K562 (cell line): ENCODE measurements around the gene RNASE8. TPM values are rescaled to one million over a fixed set of nuclear protein-coding genes. Genes with fewer than 3 reads are reported as not detected.

Experiments
- CBFA2T3 ChIP-seq: fragments of 450-650 bp; IDR thresholded peaks from 2 replicates; pipeline ENCODE4 v1.6.1; 2017
- CTCF ChIP-seq, 3 experiments: IDR thresholded peaks in 2 of 3; conservative IDR thresholded peaks in 1 of 3; 2 replicates each; pipeline ENCODE4 v1.5.1; 2011 to 2012; ENCODE audit warnings: low read length in 3 of 3, mild to moderate bottlenecking in 3 of 3, control low read depth in 2 of 3, improper control_type of control experiment in 1 of 3, inconsistent platforms in 1 of 3, low read depth in 1 of 3, mixed read lengths in 1 of 3, moderate library complexity in 1 of 3; ENCODE audit not compliant: insufficient read depth in 2 of 3
- FOXO4 ChIP-seq: fragments of 450-650 bp; formaldehyde crosslinking; IDR thresholded peaks from 2 replicates; pipeline ENCODE4 v1.4.0; 2020; ENCODE audit warnings: mild to moderate bottlenecking, moderate library complexity
- HES1 ChIP-seq: fragments of 450-650 bp; IDR thresholded peaks from 2 replicates; pipeline ENCODE4 v1.6.1; 2016; ENCODE audit warnings: low read depth, mild to moderate bottlenecking, moderate library complexity
- IRF9 ChIP-seq: fragments of 450-650 bp; IDR thresholded peaks from 2 replicates; pipeline ENCODE4 v1.6.1; 2016; ENCODE audit warnings: missing biosample characterization, missing genetic modification characterization
- MAFF ChIP-seq: IDR thresholded peaks from 2 replicates; pipeline ENCODE4 v1.6.1; 2012; ENCODE audit warnings: low read length, improper control_type of control experiment
- NBN ChIP-seq: fragments of 450-650 bp; IDR thresholded peaks from 2 replicates; pipeline ENCODE4 v1.6.1; 2016; ENCODE audit warnings: low read depth, mild to moderate bottlenecking
- NCOA6 ChIP-seq: fragments of 450-650 bp; IDR thresholded peaks from 2 replicates; pipeline ENCODE4 v1.6.1; 2017; ENCODE audit warnings: mild to moderate bottlenecking
- NFRKB ChIP-seq: fragments of 450-650 bp; IDR thresholded peaks from 2 replicates; pipeline ENCODE4 v1.6.1; 2016; ENCODE audit warnings: low read depth
- PBX2 ChIP-seq, 2 experiments: IDR thresholded peaks in 1 of 2; conservative IDR thresholded peaks in 1 of 2; 2 replicates each; pipeline ENCODE4 v1.6.1; 2016; ENCODE audit warnings: low read depth in 2 of 2, mild to moderate bottlenecking in 1 of 2, missing compliant biosample characterization in 1 of 2, missing genetic modification characterization in 1 of 2, moderate library complexity in 1 of 2
- RAD51 ChIP-seq: fragments of 450-650 bp; IDR thresholded peaks from 2 replicates; pipeline ENCODE4 v1.7.1; 2016; ENCODE audit warnings: low read depth, mild to moderate bottlenecking, borderline replicate concordance
- RB1 ChIP-seq: fragments of 450-650 bp; IDR thresholded peaks from 2 replicates; pipeline ENCODE4 v1.6.1; 2017; ENCODE audit warnings: low read depth, mild to moderate bottlenecking
- SNAPC5 ChIP-seq: fragments of 250-450 bp; sonication (Bioruptor Pico); IDR thresholded peaks from 2 replicates; pipeline ENCODE4 v1.8.0; 2021; ENCODE audit warnings: moderate library complexity, mild to moderate bottlenecking, inconsistent platforms
- XRCC3 ChIP-seq: fragments of 450-650 bp; IDR thresholded peaks from 2 replicates; pipeline ENCODE4 v1.6.1; 2017; ENCODE audit warnings: mild to moderate bottlenecking, moderate library complexity
- ZNF134 ChIP-seq: fragments of 250-450 bp; sonication (Bioruptor Pico); conservative IDR thresholded peaks from 2 replicates; pipeline ENCODE4 v1.4.0; 2020
- ZNF436 ChIP-seq: fragments of 250-450, 450-650 bp; sonication (Bioruptor Pico); formaldehyde crosslinking; IDR thresholded peaks from 2 replicates; pipeline ENCODE4 v1.7.0; 2020; ENCODE audit warnings: mild to moderate bottlenecking
- polyA plus RNA-seq, 8 experiments: library from polyadenylated mRNA; depleted of rRNA in 4 of 8; stranded (reverse) in 5 of 8; unstranded in 3 of 8; fragments of >200 nt; fragmentation: Nextera tagmentation in 2 of 8; fragmentation: Illumina TruSeq in 1 of 8; extraction: Ambion mirVana in 2 of 8; extraction: Trizol in 1 of 8; gene quantifications; 2 replicates each; pipeline versions ENCODE4 v1.2.1 to v1.2.3, GENCODE V29; 2011 to 2014; ENCODE audit warnings: inconsistent platforms in 1 of 8, missing spikeins in 1 of 8
- total RNA-seq, 7 experiments: library from RNA; depleted of rRNA in 6 of 7; stranded (reverse); fragments of >200 nt in 6 of 7; fragmentation: Illumina TruSeq in 2 of 7; extraction: Trizol in 2 of 7; gene quantifications; 2 replicates each; pipeline versions ENCODE4 v1.2.1 to v1.2.3, GENCODE V29; 2011 to 2021; ENCODE audit warnings: low replicate concordance in 1 of 7

Gene RNASE8
- total and polyA plus RNA-seq, 9 of the 15 experiments (the other 6 are each of a cell fraction or from before 2014, with no cell fraction given) = not detected

- TF ChIP-seq MAFF = no peak
- peak; percentile 76 to 95 (median 93) for TF ChIP-seq CTCF (IDR thresholded peaks at IDR 0.05 in 2 of 3, conservative IDR thresholded peaks at IDR 0.05 in 1 of 3; ENCODE audit: insufficient read depth in 2 of 3, low read depth in 1 of 3, low read length in 3 of 3)
- no peak for TF ChIP-seq IRF9 (tag)
- no peak for TF ChIP-seq ZNF134
- no peak for TF ChIP-seq ZNF436 (CRISPR knock-in tag)
- TF ChIP-seq PBX2 (CRISPR knock-in tag; IDR thresholded peaks at IDR 0.05; ENCODE audit: low read depth) = peak; percentile 66
- peak; percentile 87 for TF ChIP-seq PBX2 (tag; conservative IDR thresholded peaks at IDR 0.05; ENCODE audit: low read depth)
- TF ChIP-seq CBFA2T3 = 0 out of 2 replicates have a peak, but pooled peaks have one; percentile 3
- no peak for TF ChIP-seq RB1
- peak; percentile 33; the same call in 1 of the 2 replicates for TF ChIP-seq NBN
- TF ChIP-seq NFRKB = no peak
- TF ChIP-seq SNAPC5 (CRISPR knock-in tag) = no peak
- no peak for TF ChIP-seq HES1
- TF ChIP-seq XRCC3 = no peak
- no peak for TF ChIP-seq RAD51
- no peak for TF ChIP-seq FOXO4 (CRISPR knock-in tag)
- TF ChIP-seq NCOA6 = no peak
Observed at GRCh38 chr14:21014761-21015190, 42.8 kb upstream of the RNASE8 start (continued).
